DND-41 (cell line): Measurements from ENCODE around the gene SEC24D.

Source experiments
- EZH2 ChIP-seq: IDR thresholded peaks from 3 replicates; pipeline ENCODE4 v1.6.1; 2012; ENCODE audit warnings: borderline replicate concordance, low read depth, mild to moderate bottlenecking, moderate library complexity, low read length, inconsistent platforms; ENCODE audit not compliant: severe bottlenecking
- TF ChIP-seq, protein P1 (sequence below): IDR thresholded peaks from 2 replicates; pipeline ENCODE4 v1.5.1; 2012; ENCODE audit warnings: borderline replicate concordance, low read length, moderate library complexity, mild to moderate bottlenecking; ENCODE audit not compliant: poor library complexity, severe bottlenecking; ENCODE audit errors: extremely low read depth

DNA sequence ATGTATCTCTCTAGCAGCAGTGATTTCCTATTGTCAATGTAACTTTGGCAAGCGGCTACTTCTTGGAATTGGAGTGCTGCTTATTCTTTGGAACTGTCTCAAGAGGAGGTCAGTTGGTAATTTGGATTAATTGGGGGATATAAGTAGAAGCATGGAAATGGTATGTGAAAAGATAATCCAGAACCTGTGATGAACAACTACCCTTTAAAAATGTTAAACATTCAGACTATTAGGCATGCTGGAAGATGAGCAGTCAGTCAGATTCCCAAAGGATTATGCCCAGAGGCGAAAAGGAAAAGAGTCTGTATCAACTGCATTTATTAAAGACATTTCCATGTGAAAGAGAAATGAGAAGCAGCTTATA is 62.5 kb downstream of the SEC24D start:
- TF ChIP-seq, protein P1, sequence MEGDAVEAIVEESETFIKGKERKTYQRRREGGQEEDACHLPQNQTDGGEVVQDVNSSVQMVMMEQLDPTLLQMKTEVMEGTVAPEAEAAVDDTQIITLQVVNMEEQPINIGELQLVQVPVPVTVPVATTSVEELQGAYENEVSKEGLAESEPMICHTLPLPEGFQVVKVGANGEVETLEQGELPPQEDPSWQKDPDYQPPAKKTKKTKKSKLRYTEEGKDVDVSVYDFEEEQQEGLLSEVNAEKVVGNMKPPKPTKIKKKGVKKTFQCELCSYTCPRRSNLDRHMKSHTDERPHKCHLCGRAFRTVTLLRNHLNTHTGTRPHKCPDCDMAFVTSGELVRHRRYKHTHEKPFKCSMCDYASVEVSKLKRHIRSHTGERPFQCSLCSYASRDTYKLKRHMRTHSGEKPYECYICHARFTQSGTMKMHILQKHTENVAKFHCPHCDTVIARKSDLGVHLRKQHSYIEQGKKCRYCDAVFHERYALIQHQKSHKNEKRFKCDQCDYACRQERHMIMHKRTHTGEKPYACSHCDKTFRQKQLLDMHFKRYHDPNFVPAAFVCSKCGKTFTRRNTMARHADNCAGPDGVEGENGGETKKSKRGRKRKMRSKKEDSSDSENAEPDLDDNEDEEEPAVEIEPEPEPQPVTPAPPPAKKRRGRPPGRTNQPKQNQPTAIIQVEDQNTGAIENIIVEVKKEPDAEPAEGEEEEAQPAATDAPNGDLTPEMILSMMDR = no peak
- TF ChIP-seq EZH2 = no peak
